GF-D8 (cell line): ENCODE measurements around the gene FUT7.
"Not testable (repeated sequence)": the region's sequence is repeated elsewhere in the genome, so short reads cannot be mapped to it uniquely, and the experiment has no call there.

ENCODE experiments used
- DNase-seq: peaks from one replicate; lab custom pipeline; 2025; lab: John Stamatoyannopoulos, UW

Gene FUT7

DNA sequence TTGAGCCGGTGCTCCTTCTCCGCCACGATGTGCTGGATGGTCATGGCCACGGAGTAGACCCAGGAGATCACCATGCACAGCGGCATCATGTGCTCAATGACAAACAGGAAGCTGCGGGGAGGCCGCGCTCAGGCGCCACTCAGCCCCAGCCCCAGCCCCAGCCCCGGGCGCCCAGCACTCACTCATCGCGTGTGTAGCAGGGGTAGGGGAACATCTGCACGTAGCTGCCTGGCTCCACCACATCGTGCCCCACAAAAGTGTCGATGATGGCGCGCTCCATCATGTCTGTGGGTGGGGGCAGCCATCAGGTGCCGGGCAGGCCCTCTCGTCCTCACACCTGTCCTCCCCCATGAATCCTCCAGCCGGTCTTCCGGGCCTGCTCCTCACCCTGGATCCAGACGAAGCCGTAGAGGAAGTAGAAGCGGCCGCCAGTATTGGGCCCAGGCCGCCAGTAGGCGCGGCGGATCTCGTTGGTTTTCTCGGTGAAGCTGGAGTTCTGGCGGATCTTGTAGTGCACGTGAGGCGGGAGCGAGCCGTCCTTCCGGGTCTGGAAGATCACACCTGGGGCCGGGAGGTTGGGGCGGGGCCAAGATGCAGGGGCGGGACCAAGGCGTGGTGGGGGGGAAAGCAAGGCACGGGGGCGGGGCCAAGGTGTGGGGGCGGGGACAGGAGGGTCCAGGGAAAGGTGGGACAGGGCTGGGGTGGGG, 13.9 kb downstream of the FUT7 start:
- DNase-seq = no peak

GRCh38 chr9:137017071-137017470, 14.8 kb downstream of the FUT7 start:
- DNase-seq = no peak

DNA sequence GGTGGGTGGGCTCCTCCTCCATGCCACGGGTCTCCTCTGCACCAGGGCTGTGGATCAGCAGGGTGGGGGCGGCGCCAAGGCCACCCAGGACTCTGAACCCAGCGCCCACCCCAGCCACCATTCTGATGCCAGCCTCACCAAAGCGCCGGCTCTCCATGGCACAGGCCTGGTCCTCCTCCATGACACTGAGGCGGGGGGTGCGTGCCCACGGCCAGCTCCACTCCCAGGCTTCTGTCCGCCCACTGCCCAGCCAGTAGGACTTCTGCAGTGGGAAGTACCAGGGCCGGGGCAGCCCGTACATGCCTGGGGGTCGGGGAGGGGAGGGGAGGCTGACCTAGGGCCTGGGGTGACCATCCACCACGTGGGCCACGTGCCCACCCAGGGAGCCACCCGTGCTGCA, 15.5 kb downstream of the FUT7 start:
- DNase-seq = no peak

DNA sequence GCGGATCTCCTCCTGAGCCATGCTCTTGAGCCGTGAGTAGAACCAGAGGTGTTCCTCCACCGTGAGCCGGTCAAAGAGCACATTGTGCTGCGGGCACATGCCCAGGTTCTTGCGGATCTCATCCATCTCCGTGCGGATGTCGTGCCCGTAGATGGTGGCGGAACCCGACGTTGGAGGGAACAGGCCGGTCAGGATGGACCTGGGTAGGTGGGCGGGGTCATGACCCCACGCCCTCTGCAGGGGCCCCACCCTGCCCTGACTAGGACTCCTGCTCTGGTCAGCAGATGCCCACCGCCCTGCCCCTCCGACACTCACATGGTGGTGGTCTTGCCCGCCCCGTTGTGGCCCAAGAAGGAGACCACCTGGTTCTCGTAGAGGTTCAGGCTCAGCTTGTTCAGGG, 15.9 kb downstream of the FUT7 start:
- DNase-seq = no peak

DNA sequence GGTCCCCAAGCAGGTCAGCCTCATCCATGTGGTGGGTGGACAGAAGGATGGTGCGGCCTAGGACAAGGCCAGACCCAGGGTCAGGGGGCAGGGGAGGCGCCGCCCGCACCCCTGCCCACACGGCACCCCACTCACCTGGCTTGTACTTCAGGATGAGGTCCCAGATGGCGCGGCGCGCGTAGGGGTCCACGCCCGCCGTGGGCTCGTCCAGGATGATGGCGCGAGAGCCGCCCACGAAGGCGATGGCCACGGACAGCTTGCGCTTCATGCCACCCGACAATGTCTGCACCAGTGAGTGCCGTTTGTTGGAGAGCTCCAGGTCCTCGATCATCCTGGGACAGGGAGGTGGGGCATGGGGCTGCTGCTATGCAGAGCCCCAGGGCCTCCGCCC, 16.4 kb downstream of the FUT7 start:
- no peak for DNase-seq

- no peak for DNase-seq
Measured at GRCh38 chr9:137014776-137015539, 16.9 kb downstream of the FUT7 start.

- no peak for DNase-seq
Measured at GRCh38 chr9:137014166-137014565, 17.7 kb downstream of the FUT7 start.

DNA sequence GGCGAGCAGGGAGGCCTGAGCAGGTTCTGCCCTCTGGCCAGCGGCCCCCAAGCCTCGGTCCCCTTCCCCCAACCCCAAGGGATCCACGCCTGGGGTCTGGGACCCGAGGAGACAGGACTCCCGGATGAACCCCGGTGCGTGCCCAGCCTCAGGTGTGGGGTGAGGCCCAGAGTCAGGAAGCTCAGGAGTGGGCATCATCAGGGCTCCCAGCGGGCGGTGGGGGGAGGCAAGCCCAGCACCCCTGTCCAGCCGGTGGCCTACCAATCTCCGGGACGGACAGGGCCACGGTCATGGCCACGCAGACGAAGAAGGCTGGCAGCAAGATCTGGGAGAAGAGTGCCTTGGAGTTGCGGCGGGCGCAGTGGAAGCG, 18.3 kb downstream of the FUT7 start:
- DNase-seq = no peak

DNA sequence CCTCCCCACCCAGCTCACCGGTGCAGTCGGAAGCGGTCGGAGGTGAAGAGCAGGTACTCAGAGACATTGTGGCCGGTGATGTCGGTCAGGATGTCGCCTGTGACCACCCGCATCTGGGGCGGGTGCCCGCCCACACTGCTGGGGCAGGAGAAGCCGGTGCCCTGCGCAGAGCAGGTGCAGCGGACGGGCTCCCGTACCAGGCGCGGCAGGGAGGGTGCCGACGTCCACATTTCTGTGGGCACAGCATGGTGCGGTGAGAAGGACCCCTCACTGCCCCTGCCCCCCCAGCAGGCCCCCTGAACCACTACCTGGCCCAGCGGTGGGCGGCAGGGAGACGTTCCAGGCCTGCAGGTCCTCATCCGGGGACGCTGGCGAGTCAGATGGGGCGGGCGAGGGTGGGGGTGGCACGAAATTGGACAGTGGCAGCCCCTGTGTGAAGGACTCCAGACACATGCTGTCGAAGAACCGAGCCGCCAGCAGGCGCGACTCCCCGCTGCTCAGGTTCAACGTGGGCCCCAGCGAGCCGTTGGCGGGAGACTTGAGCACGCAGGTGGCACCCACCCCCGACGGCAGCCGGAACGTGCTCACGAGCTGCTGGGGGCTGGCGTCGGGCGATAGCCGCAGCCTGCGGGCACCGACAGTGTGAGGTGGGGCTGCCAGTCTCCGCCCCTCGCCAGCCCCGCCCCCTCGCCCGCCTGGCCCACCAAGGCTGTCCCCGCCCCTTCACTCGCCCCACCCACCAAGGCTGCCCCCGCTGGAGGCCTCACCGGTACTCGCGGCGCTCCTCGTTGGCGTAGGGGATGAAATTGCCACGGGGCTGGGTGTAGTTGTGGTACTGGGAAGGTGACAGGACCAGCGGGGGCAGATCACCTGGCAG, 19.0 kb downstream of the FUT7 start:
- DNase-seq = no peak

DNA sequence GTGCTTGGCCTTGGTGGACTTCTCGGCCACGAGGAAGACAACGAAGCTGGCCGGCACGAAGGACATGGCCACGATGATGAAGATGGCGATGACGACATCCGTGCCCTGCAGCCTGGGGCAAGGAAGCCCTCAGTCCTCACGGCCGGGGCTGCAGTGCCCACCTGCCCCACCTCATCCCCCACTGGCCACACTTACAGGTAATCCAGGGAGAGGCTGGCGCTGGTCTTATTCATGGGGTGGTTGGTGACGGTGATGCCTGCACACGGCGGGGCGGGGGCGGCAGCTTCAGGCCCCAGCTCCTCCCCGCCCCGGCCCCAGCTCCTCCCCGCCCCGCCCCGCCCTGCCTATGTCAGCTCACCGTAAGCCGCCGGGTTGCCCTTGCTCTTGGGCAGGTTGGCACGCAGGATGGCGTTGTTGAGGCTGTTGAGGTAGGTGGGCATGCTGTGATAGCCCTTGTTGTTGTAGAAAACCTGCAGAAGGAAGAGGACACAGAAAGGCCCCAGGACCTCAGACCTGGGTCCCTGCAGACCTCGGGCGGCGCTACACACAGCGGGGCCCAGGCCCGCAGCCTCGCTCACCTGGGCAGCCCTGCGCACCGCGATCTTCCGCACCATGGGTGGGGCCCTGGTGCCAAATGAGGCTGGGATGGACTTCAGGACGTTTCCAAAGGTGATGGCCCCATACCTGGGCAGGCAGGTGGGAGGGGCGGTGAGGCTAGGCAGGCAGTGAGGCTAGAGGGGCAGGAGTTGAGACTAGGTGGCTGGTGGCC, 19.8 kb downstream of the FUT7 start:
- DNase-seq = no peak

GRCh38 chr9:137011156-137011555, 20.7 kb downstream of the FUT7 start:
- no peak for DNase-seq

GRCh38 chr9:137009938-137010732, 21.8 kb downstream of the FUT7 start:
- DNase-seq = no peak

- DNase-seq = no peak
Measured at GRCh38 chr9:137009217-137009616, 22.7 kb downstream of the FUT7 start.

DNA sequence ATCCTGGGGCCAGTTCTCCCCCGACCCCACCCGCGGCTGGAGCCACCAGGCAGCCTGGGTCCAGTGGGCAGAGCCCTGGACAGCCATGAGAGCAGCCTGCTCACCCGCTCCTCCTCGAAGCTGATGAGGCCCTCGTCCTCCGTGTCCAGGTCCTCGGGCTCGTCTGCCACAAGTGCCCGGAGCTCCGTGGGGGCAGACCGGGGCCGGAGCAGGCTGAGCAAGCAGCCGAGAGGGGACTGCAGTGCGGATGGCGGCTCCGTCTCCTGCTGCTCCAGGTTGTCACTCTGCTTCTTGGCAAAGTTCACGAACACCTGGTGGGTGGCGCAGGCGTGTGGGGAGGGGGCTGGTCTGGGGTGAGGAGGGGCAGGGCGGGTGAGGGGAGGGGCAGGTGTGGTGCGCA, 23.6 kb downstream of the FUT7 start:
- no peak for DNase-seq

DNA sequence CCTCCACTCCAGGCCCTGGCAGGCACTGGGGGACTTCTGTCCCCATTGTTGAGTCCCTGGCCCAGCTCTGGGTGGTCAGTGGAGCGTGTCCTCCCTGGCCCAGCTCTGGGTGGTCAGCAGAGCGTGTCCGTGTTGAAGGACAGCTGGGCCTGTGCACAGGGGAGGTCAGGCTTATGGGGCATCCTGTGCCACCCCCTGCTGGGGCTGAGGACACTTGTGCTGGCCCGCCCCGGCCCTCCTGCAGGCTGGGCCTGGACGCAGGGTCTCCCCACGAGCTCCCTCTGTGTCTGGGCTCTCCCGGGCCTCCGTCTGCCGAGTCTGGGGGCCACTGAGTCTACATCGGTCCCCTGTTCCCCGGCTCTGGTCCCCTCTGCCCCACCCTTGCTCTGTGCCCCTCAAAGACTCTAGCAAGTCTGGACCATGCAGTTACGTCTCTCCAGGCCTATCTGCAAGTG, 24.0 kb downstream of the FUT7 start:
- DNase-seq = no peak

DNA sequence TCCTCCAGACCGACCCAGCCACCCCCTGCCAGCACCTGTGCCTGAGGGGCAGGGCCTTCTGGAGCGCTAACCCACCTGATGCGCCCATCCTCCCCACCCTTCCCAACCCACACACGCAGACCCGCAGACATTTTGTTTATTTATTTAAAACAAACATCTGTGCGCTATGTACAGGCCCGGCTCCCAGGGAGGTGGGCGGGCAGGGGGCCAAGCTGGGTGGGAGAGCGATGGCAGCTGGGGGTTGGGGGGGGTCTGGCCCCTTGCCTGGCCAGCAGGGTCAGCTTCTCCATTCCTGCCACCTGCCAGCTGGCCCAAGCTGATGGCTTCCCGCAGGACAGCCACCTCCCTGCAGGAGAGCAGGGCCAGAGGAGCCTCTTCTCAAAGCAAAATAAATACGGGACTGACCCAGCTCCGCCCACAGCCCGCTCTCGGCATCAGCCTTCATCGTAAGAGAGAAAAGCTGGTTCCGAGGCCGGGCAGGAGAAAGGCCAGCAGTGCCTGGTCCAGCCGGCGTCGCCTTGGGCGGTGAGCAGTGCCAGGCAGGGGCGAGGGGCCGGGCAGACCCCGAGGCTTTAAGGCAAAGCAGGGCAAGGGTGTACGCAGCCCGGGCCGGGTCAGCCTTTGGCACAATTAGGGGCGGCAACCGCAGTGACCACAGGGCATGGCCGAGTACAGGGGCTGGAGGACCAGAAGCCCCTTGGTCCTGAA, 24.6 kb downstream of the FUT7 start:
- no peak for DNase-seq

DNA sequence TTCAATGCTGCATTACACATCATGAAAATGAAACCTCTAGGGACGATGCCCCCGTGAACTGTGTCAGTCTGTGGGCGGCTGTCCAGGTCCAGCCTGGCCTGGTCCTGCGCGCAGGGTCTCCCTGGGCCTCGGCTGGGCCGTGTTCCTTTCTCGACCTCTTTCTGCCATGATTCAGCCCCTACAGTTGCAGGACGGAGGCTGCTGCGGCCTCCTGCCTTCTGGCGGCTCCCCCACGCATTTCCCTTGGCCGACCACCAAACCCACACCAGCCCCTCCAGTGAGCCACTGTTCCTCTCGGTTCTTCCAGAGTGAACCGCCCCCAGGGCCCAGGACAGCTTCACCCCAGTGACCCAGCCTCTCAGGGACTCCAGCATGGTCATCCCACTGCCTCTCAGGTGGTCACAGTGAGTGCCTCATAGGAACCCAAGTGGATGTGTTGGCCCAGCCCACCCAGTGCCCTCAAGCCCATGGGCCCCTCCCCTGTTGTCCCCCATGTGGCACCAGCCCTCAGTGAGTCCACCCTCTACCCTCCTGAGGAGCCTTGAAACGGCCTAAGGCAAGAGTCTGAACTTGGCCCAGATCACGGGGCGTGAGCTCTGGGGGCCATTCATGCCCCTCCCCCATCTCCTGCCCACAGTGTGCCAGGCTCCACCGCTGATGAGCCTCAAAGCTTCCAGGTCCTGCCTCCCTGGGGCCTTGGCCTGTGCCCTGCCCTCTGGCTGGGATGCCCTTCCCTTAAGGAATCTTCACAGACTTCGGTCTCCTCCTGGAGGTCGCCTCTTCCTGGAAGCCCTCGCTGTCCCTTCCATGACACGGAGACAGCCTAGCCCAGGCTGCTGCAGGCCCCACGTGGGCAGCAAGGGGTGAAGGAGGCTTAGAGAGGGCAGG, 25.5 kb downstream of the FUT7 start:
- DNase-seq = no peak

- DNase-seq = not testable (repeated sequence)
Measured at GRCh38 chr9:137004285-137004684, 27.6 kb downstream of the FUT7 start.

- DNase-seq = no peak
Measured at GRCh38 chr9:137002646-137003041, 29.2 kb downstream of the FUT7 start.
